Stomach (tissue), 4 donors: ENCODE data around the gene PPIL6.

Experiments used
- CTCF ChIP-seq, 7 experiments: fragments of 450-650 bp in 4 of 7; fragments of 200-600 bp in 3 of 7; sonication (generic) in 3 of 7; IDR thresholded peaks; one replicate each; pipeline ENCODE4 v1.5.1; 2016 to 2019; ENCODE audit warnings: antibody characterized with exemption in 7 of 7, control low read depth in 2 of 7, mild to moderate bottlenecking in 1 of 7
- EP300 ChIP-seq: sonication (generic); formaldehyde crosslinking; IDR thresholded peaks from one replicate; pipeline ENCODE4 v1.6.1; 2017; ENCODE audit warnings: antibody characterized with exemption
- POLR2AphosphoS5 ChIP-seq, 3 donors: sonication (generic); formaldehyde crosslinking; IDR thresholded peaks; one replicate each; pipeline ENCODE4 v1.6.1; 2016; ENCODE audit warnings: antibody characterized with exemption in 3 of 3

- no peak for TF ChIP-seq CTCF (IDR thresholded peaks at IDR 0.05)
- no peak for TF ChIP-seq POLR2AphosphoS5 (IDR thresholded peaks at IDR 0.05)
- no peak for TF ChIP-seq EP300
These were observed 96.2 kb downstream of the PPIL6 start for GRCh38 chr6:109344226-109344625.
